ENCODE data around the gene TM6SF1. TPM values are rescaled to one million over a fixed set of nuclear protein-coding genes. Genes with fewer than 3 reads are reported as not detected.

Gene TM6SF1
- total and polyA plus RNA-seq, 9 of the 15 experiments (the other 6 are each of a cell fraction or from before 2014, with no cell fraction given) = 1.0 to 5.6 (median 3.5) TPM

DNA sequence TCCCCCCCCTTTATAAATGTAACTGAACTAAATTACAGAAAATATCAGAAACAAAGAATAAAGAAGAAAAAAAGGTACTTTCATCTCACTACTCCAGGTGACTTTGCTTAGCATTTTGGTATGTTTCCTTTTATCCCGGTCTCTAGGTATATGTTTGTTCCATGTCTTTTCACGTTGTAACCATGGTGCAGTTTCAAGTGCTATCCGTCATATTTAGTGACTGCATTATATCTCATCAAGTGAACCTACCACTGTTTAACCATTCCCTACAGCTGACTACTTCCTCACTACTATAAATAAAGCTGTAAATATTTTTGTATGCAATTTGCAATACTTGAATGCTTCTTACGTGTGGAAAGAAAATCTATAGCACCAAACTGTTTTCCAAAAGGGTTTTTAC lies 42.6 kb upstream of the TM6SF1 start (continued):
- TF ChIP-seq, protein P1, sequence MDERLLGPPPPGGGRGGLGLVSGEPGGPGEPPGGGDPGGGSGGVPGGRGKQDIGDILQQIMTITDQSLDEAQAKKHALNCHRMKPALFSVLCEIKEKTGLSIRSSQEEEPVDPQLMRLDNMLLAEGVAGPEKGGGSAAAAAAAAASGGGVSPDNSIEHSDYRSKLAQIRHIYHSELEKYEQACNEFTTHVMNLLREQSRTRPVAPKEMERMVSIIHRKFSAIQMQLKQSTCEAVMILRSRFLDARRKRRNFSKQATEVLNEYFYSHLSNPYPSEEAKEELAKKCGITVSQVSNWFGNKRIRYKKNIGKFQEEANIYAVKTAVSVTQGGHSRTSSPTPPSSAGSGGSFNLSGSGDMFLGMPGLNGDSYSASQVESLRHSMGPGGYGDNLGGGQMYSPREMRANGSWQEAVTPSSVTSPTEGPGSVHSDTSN (CRISPR knock-in tag; IDR thresholded peaks at IDR 0.05; ENCODE audit: low read depth) = no peak
- TF ChIP-seq, protein P1 (tag; conservative IDR thresholded peaks at IDR 0.05; ENCODE audit: low read depth) = peak; percentile 55; the same call in 1 of the 2 replicates
- TF ChIP-seq, protein P2, sequence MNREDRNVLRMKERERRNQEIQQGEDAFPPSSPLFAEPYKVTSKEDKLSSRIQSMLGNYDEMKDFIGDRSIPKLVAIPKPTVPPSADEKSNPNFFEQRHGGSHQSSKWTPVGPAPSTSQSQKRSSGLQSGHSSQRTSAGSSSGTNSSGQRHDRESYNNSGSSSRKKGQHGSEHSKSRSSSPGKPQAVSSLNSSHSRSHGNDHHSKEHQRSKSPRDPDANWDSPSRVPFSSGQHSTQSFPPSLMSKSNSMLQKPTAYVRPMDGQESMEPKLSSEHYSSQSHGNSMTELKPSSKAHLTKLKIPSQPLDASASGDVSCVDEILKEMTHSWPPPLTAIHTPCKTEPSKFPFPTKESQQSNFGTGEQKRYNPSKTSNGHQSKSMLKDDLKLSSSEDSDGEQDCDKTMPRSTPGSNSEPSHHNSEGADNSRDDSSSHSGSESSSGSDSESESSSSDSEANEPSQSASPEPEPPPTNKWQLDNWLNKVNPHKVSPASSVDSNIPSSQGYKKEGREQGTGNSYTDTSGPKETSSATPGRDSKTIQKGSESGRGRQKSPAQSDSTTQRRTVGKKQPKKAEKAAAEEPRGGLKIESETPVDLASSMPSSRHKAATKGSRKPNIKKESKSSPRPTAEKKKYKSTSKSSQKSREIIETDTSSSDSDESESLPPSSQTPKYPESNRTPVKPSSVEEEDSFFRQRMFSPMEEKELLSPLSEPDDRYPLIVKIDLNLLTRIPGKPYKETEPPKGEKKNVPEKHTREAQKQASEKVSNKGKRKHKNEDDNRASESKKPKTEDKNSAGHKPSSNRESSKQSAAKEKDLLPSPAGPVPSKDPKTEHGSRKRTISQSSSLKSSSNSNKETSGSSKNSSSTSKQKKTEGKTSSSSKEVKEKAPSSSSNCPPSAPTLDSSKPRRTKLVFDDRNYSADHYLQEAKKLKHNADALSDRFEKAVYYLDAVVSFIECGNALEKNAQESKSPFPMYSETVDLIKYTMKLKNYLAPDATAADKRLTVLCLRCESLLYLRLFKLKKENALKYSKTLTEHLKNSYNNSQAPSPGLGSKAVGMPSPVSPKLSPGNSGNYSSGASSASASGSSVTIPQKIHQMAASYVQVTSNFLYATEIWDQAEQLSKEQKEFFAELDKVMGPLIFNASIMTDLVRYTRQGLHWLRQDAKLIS (CRISPR knock-in tag; IDR thresholded peaks at IDR 0.05) = 0 out of 2 replicates have a peak, but pooled peaks have one; percentile 34
- no peak for TF ChIP-seq STAT5B (CRISPR knock-in tag; IDR thresholded peaks at IDR 0.05)

Data from K562 (cell line).